PFSK-1 (cell line): ENCODE measurements around the gene VPS13D.

Experiments used
- FOXP2 ChIP-seq: optimal IDR thresholded peaks from 2 replicates; pipeline ENCODE3; 2011; ENCODE audit warnings: borderline replicate concordance, control low read depth, inconsistent platforms; ENCODE audit not compliant: insufficient read depth; ENCODE audit errors: extremely low read length, extremely low read depth
- POLR2AphosphoS5 ChIP-seq: IDR thresholded peaks from 2 replicates; pipeline ENCODE4 v1.6.1; 2012; ENCODE audit warnings: low read depth, mild to moderate bottlenecking, control low read depth, low read length, moderate library complexity
- SIN3A ChIP-seq: IDR thresholded peaks from 2 replicates; pipeline ENCODE4 v1.6.1; 2012; ENCODE audit warnings: mild to moderate bottlenecking, low read length, moderate library complexity, borderline replicate concordance; ENCODE audit not compliant: insufficient read depth
- TAF1 ChIP-seq: IDR thresholded peaks from 2 replicates; pipeline ENCODE4 v1.6.1; 2012; ENCODE audit warnings: low read length, control low read depth, borderline replicate concordance; ENCODE audit not compliant: insufficient read depth
- TF ChIP-seq, protein P1 (sequence below), 2 experiments: IDR thresholded peaks; 2 replicates each; pipeline versions ENCODE4 v1.6.1 to v1.8.0; 2011 to 2012; ENCODE audit warnings: low read depth in 2 of 2, low read length in 2 of 2, control low read depth in 1 of 2, inconsistent platforms in 1 of 2, mild to moderate bottlenecking in 1 of 2, moderate library complexity in 1 of 2; ENCODE audit not compliant: insufficient read depth in 1 of 2

DNA sequence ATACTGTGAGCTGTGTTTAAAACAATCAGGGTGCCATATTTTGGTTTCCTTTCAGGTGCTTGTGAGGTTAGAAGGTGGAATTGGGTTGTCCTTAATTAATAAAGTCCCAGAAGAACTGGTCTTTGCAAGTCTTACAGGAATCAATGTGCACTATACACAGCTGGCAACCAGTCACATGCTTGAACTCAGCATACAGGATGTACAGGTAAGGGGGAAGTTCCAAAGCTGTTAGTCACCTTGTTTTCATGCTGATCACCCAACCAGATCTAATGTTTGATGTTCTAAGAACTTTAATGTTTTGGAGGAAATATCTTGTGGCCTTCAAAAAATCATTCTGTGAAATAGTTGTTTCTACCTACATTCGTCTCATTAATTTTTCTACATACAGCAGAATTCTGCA, 156.3 kb downstream of the VPS13D start:
- TF ChIP-seq POLR2AphosphoS5 (no peak), FOXP2 (no peak), SIN3A (no peak), TAF1 (no peak)
- TF ChIP-seq, protein P1, sequence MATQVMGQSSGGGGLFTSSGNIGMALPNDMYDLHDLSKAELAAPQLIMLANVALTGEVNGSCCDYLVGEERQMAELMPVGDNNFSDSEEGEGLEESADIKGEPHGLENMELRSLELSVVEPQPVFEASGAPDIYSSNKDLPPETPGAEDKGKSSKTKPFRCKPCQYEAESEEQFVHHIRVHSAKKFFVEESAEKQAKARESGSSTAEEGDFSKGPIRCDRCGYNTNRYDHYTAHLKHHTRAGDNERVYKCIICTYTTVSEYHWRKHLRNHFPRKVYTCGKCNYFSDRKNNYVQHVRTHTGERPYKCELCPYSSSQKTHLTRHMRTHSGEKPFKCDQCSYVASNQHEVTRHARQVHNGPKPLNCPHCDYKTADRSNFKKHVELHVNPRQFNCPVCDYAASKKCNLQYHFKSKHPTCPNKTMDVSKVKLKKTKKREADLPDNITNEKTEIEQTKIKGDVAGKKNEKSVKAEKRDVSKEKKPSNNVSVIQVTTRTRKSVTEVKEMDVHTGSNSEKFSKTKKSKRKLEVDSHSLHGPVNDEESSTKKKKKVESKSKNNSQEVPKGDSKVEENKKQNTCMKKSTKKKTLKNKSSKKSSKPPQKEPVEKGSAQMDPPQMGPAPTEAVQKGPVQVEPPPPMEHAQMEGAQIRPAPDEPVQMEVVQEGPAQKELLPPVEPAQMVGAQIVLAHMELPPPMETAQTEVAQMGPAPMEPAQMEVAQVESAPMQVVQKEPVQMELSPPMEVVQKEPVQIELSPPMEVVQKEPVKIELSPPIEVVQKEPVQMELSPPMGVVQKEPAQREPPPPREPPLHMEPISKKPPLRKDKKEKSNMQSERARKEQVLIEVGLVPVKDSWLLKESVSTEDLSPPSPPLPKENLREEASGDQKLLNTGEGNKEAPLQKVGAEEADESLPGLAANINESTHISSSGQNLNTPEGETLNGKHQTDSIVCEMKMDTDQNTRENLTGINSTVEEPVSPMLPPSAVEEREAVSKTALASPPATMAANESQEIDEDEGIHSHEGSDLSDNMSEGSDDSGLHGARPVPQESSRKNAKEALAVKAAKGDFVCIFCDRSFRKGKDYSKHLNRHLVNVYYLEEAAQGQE (IDR thresholded peaks at IDR 0.05; ENCODE audit: insufficient read depth in 1 of 2, low read depth in 2 of 2, low read length in 2 of 2), result no peak
